GM13977 (cell line): ENCODE results near the gene AUTS2.

Experiments used
- DNase-seq: peaks from one replicate; pipeline ENCODE4 v3.0.0; 2012; ENCODE audit warnings: low spot score
- CTCF ChIP-seq: IDR thresholded peaks from 2 replicates; pipeline ENCODE4 v1.5.1; 2012; ENCODE audit warnings: mild to moderate bottlenecking, control low read depth; ENCODE audit not compliant: insufficient read depth; ENCODE audit errors: extremely low read depth, missing control alignments
- in situ Hi-C: fragments of 300-500 bp; cut with MboI; formaldehyde crosslinking; loops from one replicate; pipeline ENCODE4 v1.12.0; 2022; ENCODE audit warnings: low sequenced_read_pairs, low pct_unique_long_range_greater_than_20kb, mixed read lengths, inconsistent platforms; ENCODE audit not compliant: unreplicated experiment

AUTS2 gene

DNA sequence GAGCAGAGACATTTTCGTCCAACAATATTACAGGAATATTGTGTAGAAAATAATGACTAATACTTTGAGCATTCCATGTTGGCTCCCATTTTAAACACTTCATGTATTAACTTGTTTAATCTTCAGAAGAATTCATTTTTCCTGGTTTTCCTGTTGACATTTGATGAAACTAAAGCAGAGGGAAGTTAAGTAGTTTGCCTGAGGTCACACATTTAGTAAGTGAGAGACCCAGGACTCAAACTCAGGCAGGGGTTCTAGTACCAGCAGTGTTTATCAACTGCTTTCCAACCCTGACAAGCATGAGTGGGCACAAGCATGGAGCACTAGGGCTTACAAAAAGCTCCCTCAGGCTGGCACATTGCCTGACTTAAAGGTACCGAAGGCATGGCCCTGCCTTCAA is 719.1 kb downstream of the AUTS2 start:
- DNase-seq, result no peak
- in situ Hi-C loops, result no loop called here
- no peak for TF ChIP-seq CTCF

- TF ChIP-seq CTCF, result no peak
- no peak for DNase-seq
- in situ Hi-C loops, result no loop called here
These were observed 720.2 kb downstream of the AUTS2 start for GRCh38 chr7:70318511-70318910.

DNA sequence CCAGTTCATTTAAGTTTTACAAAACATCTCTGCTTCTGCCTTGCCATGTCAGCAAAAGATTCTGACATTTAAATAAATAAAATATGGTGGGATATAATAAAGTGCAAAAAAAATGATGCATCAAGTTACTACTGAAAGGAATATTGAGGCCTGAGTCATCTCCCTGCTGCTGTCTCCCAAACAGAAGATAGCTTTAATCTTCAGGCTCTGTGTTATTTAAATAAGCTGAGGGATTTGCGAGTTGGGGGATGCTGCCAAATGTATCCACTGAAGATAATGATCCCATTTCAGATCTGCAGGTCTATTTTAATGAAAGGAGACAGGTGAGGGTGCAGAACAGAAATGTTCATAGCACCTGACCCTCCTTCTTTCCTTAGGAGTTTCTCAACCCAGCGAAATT is 720.8 kb downstream of the AUTS2 start:
- DNase-seq, result no peak
- in situ Hi-C loops, result no loop called here

DNA sequence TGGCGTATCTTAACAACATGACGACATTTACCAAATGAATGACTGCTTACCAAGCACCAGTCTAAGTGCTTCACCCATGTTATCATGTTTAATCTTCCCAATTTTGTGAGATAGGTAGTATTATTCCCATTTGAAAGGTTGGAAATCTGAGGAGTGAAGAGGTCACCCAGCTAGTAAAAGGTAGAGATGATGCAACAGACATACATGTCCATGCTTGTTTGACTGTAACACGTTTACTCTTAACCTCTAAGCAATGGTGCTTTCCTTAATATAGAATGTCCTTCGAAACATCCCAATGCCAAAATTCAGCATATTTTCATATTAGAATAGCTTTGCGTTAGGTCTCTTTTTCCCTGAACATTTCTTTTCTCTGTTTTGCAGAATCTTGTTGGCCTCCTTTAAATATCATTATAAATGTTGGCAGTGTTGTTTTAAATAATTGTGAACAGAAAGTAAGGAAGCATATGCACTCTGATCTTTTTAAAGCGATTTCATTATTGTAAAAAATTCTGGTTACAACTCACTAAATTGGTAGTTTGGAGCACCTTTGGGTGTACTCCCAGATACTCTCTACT is 722.8 kb downstream of the AUTS2 start:
- in situ Hi-C loops, result no loop called here
- no peak for TF ChIP-seq CTCF
- no peak for DNase-seq

More for the DNA sequence above, 720.8 kb downstream of the AUTS2 start:
- TF ChIP-seq CTCF, result no peak

GRCh38 chr7:70322856-70323255 is 724.6 kb downstream of the AUTS2 start:
- TF ChIP-seq CTCF, result no peak
- in situ Hi-C loops, result no loop called here
- no peak for DNase-seq

DNA sequence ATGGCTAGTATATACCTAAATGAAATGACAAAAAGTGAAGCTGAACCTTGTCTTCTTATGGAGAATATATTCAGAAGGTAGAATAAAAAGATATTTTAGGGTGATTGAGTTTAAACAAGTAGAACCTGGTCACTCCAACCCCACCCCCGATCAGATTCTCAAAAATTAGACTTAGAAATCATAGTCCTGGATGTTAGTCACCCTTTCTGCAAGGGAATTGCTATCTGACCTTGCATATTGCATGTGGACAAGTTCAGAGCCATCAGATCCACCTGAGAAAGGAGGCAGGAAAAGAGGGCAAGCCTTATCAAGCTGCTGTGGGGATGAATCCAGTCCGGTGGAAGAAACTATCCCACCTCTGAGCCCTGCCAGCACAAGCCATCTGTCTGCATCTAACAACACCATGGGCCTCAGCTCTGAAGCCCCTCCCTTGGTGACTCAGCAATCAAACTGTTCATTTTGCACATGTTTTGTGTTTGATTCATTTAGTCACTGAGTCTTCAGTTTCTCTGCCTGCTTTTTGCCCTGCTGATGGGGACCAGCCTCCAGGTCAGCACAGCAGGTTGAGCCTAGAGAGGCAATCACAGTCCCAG is 727.3 kb downstream of the AUTS2 start:
- TF ChIP-seq CTCF, result no peak
- no peak for DNase-seq
- in situ Hi-C loops, result loop anchor here (25.0 kb wide), 1 partner anchor 362 kb away; no protein-coding TSS in a partner anchor
